DOHH2 (cell line): ENCODE data around the gene GDPGP1.

Experiments used
- EZH2phosphoT487 ChIP-seq: fragments of 200-600 bp; sonication (generic); IDR thresholded peaks from 2 replicates; pipeline ENCODE4 v1.6.1; 2017; ENCODE audit warnings: borderline replicate concordance, mild to moderate bottlenecking, antibody characterized with exemption, low read length, moderate library complexity, mixed read lengths
- TF ChIP-seq, protein P1 (sequence below): fragments of 200-600 bp; sonication (generic); IDR thresholded peaks from one replicate; pipeline ENCODE4 v1.5.1; 2014; ENCODE audit warnings: antibody characterized with exemption, mild to moderate bottlenecking, low read depth, low read length; ENCODE audit not compliant: poor library complexity, severe bottlenecking

DNA sequence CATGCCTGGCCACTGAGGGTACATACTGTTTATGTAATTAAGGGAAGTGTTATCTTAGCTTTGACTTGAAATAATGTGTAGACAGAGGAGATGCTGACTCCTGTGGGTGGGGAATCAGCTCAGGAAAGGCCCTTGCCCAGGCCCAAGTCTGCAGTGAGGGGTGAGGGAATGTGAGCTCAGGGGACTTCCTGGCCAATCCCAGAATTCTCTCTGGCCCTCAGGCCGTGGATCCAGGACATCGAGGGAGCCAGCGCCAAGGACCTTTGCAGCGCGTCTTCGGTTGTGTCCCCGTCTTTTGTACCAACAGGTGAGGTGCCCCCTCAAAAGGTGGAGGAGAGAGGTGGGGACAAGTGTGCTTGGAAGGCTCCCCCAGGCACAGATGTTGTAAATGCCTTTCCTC, 6.7 kb upstream of the GDPGP1 start:
- TF ChIP-seq, protein P1, sequence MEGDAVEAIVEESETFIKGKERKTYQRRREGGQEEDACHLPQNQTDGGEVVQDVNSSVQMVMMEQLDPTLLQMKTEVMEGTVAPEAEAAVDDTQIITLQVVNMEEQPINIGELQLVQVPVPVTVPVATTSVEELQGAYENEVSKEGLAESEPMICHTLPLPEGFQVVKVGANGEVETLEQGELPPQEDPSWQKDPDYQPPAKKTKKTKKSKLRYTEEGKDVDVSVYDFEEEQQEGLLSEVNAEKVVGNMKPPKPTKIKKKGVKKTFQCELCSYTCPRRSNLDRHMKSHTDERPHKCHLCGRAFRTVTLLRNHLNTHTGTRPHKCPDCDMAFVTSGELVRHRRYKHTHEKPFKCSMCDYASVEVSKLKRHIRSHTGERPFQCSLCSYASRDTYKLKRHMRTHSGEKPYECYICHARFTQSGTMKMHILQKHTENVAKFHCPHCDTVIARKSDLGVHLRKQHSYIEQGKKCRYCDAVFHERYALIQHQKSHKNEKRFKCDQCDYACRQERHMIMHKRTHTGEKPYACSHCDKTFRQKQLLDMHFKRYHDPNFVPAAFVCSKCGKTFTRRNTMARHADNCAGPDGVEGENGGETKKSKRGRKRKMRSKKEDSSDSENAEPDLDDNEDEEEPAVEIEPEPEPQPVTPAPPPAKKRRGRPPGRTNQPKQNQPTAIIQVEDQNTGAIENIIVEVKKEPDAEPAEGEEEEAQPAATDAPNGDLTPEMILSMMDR, result no peak
- no peak for TF ChIP-seq EZH2phosphoT487
